Neural cell (in vitro differentiated cells): ENCODE results near the gene ARFRP1. TPM values are rescaled to one million over a fixed set of nuclear protein-coding genes. Genes with fewer than 3 reads are reported as not detected.

Source experiments
- H2AFZ ChIP-seq: fragments of 200-600, 300-800 bp; sonication (generic), shearing (Covaris generic); 2 replicates; pipeline ENCODE4 v1.6.0; 2014; ENCODE audit warnings: low read depth, mild to moderate bottlenecking, antibody characterized with exemption, low read length, moderate library complexity
- H3F3A ChIP-seq: fragments of 200-600 bp; shearing (Covaris generic); 2 replicates; pipeline ENCODE4 v1.6.1; 2016; ENCODE audit warnings: mild to moderate bottlenecking, moderate library complexity, mixed read lengths, antibody characterized with exemption, low read length; ENCODE audit not compliant: insufficient read depth, poor library complexity, severe bottlenecking
- H3K27ac ChIP-seq: fragments of 200-600, 300-800 bp; sonication (generic), shearing (Covaris generic); 2 replicates; pipeline ENCODE4 v1.5.1; 2014; ENCODE audit warnings: mild to moderate bottlenecking, low read length, moderate library complexity
- H3K27me3 ChIP-seq: fragments of 300-800, 200-600 bp; sonication (generic), shearing (Covaris generic); 2 replicates; pipeline ENCODE4 v1.6.0; 2014; ENCODE audit warnings: mild to moderate bottlenecking, low read depth, low read length, moderate library complexity; ENCODE audit not compliant: insufficient read depth
- H3K36me3 ChIP-seq: fragments of 300-800, 200-600 bp; sonication (generic), shearing (Covaris generic); 2 replicates; pipeline ENCODE4 v1.5.1; 2014; ENCODE audit warnings: mild to moderate bottlenecking, antibody characterized with exemption, low read length, moderate library complexity; ENCODE audit not compliant: insufficient read depth
- H3K4me2 ChIP-seq: fragments of 300-800, 200-600 bp; sonication (generic), shearing (Covaris generic); 2 replicates; pipeline ENCODE4 v1.6.0; 2014; ENCODE audit warnings: mild to moderate bottlenecking, low read length
- H3K4me3 ChIP-seq: fragments of 300-800, 200-600 bp; sonication (generic), shearing (Covaris generic); 2 replicates; pipeline ENCODE4 v1.5.1; 2014; ENCODE audit warnings: mild to moderate bottlenecking, low read length, moderate library complexity
- H3K79me2 ChIP-seq: fragments of 200-600 bp; shearing (Covaris generic); replicated peaks from 2 replicates; pipeline ENCODE4 v1.6.0; 2014; ENCODE audit warnings: mild to moderate bottlenecking, low read length, moderate library complexity; ENCODE audit not compliant: insufficient read depth
- H3K9ac ChIP-seq: fragments of 300-800, 200-600 bp; sonication (generic), shearing (Covaris generic); 2 replicates; pipeline ENCODE4 v1.6.1; 2016; ENCODE audit warnings: mild to moderate bottlenecking, low read length, mixed read lengths
- H3K9me2 ChIP-seq: fragments of 200-600 bp; shearing (Covaris generic); 2 replicates; pipeline ENCODE4 v1.6.1; 2016; ENCODE audit warnings: mild to moderate bottlenecking, low read length, mixed read lengths; ENCODE audit not compliant: insufficient read depth
- H3K9me3 ChIP-seq: fragments of 200-600, 300-800 bp; sonication (generic), shearing (Covaris generic); 2 replicates; pipeline ENCODE4 v1.6.1; 2016; ENCODE audit warnings: mild to moderate bottlenecking, mixed run types, low read length, moderate library complexity, mixed read lengths
- H4K20me1 ChIP-seq: fragments of 200-600 bp; shearing (Covaris generic); 2 replicates; pipeline ENCODE4 v1.6.1; 2016; ENCODE audit warnings: mild to moderate bottlenecking, mixed run types; ENCODE audit not compliant: insufficient read depth
- EP300 ChIP-seq: fragments of 450-650 bp; conservative IDR thresholded peaks from 2 replicates; pipeline ENCODE4 v1.6.1; 2014; ENCODE audit warnings: antibody characterized with exemption, mild to moderate bottlenecking, moderate library complexity; ENCODE audit not compliant: poor library complexity, severe bottlenecking
- EZH2 ChIP-seq: fragments of 200-600, 300-800 bp; shearing (Covaris generic), sonication (generic); IDR thresholded peaks from 2 replicates; pipeline ENCODE4 v1.6.1; 2014; ENCODE audit warnings: antibody characterized with exemption, low read length, borderline replicate concordance, mild to moderate bottlenecking; ENCODE audit not compliant: insufficient read depth, poor library complexity, severe bottlenecking
- MXI1 ChIP-seq: fragments of 450-650 bp; conservative IDR thresholded peaks from 2 replicates; pipeline ENCODE4 v1.6.1; 2014; ENCODE audit warnings: antibody characterized with exemption, mild to moderate bottlenecking; ENCODE audit not compliant: poor library complexity, severe bottlenecking
- POLR2AphosphoS5 ChIP-seq: IDR thresholded peaks from 2 replicates; pipeline ENCODE4 v1.6.1; 2012
- RAD21 ChIP-seq: fragments of 450-650 bp; conservative IDR thresholded peaks from 2 replicates; pipeline ENCODE4 v1.6.1; 2014; ENCODE audit warnings: antibody characterized with exemption, mild to moderate bottlenecking, moderate library complexity
- SMC3 ChIP-seq: fragments of 450-650 bp; conservative IDR thresholded peaks from 2 replicates; pipeline ENCODE4 v1.6.1; 2014; ENCODE audit warnings: antibody characterized with exemption, mild to moderate bottlenecking, moderate library complexity; ENCODE audit not compliant: poor library complexity
- TAF1 ChIP-seq: IDR thresholded peaks from 2 replicates; pipeline ENCODE4 v1.6.1; 2012; ENCODE audit warnings: low read depth
- polyA plus RNA-seq: library from polyadenylated mRNA; depleted of rRNA; stranded (reverse); fragments of >200 nt; gene quantifications from 2 replicates; pipeline ENCODE4 v1.2.3, GENCODE V29; 2014
- TF ChIP-seq, protein P1 (sequence below): fragments of 450-650 bp; IDR thresholded peaks from 2 replicates; pipeline ENCODE4 v1.5.1; 2014; ENCODE audit warnings: antibody characterized with exemption, mild to moderate bottlenecking, moderate library complexity; ENCODE audit not compliant: poor library complexity, severe bottlenecking
- TF ChIP-seq, protein P2 (sequence below): IDR thresholded peaks from 2 replicates; pipeline ENCODE4 v1.6.1; 2012; ENCODE audit warnings: borderline replicate concordance

Gene ARFRP1
- polyA plus RNA-seq, 1 donor from 2014 or later, result 70.9 TPM

DNA sequence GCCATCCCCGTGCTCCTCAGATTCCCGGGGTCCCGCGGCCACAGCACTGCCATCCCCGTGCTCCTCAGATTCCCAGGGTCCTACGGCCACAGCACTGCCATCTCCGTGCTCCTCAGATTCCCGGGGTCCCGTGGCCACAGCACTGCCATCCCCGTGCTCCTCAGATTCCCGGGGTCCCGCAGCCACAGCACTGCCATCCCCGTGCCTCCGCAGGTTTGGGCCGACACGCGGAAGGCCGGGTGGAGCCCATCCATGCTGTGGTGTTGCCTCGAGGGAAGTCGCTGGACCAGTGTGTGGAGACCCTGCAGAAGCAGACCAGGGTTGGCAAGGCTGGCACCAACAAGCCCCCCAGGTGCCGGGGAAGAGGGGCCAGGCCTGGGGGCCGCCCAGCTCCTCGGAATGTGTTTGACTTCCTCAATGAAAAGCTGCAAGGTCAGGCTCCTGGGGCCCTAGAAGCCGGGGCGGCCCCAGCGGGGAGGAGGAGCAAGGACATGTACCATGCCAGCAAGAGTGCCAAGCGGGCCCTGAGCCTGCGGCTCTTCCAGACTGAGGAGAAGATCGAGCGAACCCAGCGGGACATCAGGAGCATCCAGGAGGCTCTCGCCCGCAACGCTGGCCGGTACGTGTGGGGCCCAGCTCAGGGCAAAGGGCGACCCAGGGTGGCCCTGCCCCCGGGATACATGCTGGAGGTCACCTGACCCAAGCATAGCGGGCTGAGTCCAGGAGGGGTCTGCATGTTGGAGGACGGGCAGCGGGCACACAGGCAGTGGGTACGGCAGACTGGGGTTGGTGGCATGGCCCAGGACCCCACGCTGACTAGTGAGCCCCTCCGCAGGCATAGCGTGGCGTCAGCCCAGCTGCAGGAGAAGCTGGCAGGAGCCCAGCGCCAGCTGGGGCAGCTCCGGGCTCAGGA lies 27.4 kb upstream of the ARFRP1 start:
- H4K20me1 ChIP-seq, result no peaks in the 10 kb centered on the region
- no peaks in the 10 kb centered on the region for H3K36me3 ChIP-seq
- H3F3A ChIP-seq, result no peaks in the 10 kb centered on the region
- H3K9me3 ChIP-seq, result no peaks in the 10 kb centered on the region
- no peaks in the 10 kb centered on the region for H3K27me3 ChIP-seq
- no peak overlapping the region for H3K27ac ChIP-seq
- no peak overlapping the region for H3K4me3 ChIP-seq
- H2AFZ ChIP-seq, result no peak overlapping the region
- H3K79me2 ChIP-seq, result no peaks in the 10 kb centered on the region
- TF ChIP-seq EZH2 (no peak), TAF1 (no peak), POLR2AphosphoS5 (no peak)
- TF ChIP-seq, protein P1, sequence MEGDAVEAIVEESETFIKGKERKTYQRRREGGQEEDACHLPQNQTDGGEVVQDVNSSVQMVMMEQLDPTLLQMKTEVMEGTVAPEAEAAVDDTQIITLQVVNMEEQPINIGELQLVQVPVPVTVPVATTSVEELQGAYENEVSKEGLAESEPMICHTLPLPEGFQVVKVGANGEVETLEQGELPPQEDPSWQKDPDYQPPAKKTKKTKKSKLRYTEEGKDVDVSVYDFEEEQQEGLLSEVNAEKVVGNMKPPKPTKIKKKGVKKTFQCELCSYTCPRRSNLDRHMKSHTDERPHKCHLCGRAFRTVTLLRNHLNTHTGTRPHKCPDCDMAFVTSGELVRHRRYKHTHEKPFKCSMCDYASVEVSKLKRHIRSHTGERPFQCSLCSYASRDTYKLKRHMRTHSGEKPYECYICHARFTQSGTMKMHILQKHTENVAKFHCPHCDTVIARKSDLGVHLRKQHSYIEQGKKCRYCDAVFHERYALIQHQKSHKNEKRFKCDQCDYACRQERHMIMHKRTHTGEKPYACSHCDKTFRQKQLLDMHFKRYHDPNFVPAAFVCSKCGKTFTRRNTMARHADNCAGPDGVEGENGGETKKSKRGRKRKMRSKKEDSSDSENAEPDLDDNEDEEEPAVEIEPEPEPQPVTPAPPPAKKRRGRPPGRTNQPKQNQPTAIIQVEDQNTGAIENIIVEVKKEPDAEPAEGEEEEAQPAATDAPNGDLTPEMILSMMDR, result no peak
- H3K4me2 ChIP-seq, result no peak overlapping the region
- H3K9ac ChIP-seq, result no peak overlapping the region
- H3K9me2 ChIP-seq, result no peaks in the 10 kb centered on the region

DNA sequence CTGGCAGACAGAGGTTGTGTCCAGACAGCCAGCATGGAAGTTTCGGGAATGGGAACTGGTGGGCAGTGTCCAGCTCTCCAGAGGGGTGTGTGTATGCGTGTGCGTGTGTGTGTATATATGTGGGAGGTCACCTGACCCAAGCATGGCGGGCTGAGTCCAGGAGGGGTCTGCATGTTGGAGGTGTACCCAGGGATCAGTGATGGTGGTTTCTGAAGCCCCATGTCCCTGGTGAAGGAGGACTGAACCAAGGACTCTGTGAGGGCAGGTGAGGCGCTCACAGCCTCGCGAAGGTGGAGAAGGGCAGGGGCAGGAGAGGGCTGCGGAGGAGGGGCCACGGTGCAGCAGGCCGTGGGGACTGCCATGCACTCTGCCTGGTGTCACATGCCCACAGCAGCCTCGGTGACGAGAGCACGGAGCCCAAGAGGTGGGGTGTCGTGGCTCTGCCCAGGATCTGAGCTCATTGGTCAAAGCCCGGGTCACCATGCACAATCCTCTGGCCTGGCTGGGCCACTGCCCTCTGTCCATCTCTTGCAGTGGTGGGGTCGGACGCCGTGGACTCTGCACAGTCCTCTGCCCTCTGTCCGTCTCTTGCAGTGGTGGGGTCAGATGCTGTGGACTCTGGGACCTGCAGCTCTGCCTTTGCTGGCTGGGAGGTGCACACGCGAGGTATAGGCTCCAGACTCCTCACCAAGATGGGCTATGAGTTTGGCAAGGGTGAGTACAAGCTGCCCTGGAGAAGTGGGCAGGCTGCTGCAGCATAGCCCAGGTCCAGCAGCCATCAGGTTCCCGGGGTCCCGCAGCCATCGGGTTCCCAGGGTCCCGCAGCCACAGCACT lies 26.6 kb upstream of the ARFRP1 start:
- H3K27ac ChIP-seq, result no peak overlapping the region
- TF ChIP-seq TAF1 (no peak), EZH2 (no peak), POLR2AphosphoS5 (no peak), EP300 (no peak), MXI1 (no peak), SMC3 (no peak), RAD21 (no peak)
- TF ChIP-seq, protein P2, sequence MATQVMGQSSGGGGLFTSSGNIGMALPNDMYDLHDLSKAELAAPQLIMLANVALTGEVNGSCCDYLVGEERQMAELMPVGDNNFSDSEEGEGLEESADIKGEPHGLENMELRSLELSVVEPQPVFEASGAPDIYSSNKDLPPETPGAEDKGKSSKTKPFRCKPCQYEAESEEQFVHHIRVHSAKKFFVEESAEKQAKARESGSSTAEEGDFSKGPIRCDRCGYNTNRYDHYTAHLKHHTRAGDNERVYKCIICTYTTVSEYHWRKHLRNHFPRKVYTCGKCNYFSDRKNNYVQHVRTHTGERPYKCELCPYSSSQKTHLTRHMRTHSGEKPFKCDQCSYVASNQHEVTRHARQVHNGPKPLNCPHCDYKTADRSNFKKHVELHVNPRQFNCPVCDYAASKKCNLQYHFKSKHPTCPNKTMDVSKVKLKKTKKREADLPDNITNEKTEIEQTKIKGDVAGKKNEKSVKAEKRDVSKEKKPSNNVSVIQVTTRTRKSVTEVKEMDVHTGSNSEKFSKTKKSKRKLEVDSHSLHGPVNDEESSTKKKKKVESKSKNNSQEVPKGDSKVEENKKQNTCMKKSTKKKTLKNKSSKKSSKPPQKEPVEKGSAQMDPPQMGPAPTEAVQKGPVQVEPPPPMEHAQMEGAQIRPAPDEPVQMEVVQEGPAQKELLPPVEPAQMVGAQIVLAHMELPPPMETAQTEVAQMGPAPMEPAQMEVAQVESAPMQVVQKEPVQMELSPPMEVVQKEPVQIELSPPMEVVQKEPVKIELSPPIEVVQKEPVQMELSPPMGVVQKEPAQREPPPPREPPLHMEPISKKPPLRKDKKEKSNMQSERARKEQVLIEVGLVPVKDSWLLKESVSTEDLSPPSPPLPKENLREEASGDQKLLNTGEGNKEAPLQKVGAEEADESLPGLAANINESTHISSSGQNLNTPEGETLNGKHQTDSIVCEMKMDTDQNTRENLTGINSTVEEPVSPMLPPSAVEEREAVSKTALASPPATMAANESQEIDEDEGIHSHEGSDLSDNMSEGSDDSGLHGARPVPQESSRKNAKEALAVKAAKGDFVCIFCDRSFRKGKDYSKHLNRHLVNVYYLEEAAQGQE, result no peak
- TF ChIP-seq, protein P1, result no peak

More for the DNA sequence above, 26.6 kb upstream of the ARFRP1 start:
- Histone ChIP-seq H4K20me1 (no peaks in the 10 kb centered on the region), H3K36me3 (no peaks in the 10 kb centered on the region), H3K27me3 (no peaks in the 10 kb centered on the region), H3K9ac (no peak overlapping the region), H3K79me2 (no peaks in the 10 kb centered on the region), H3F3A (no peaks in the 10 kb centered on the region), H3K4me2 (no peak overlapping the region), H2AFZ (no peak overlapping the region), H3K4me3 (no peak overlapping the region), H3K9me2 (no peaks in the 10 kb centered on the region), H3K9me3 (no peaks in the 10 kb centered on the region)
